ENCODE data around the gene CLDN16.

The CLDN16 gene

GRCh38 chr3:190444006-190444405 lies 56.0 kb downstream of the CLDN16 start:
- no peak for DNase-seq

GRCh38 chr3:190444576-190445145 lies 56.7 kb downstream of the CLDN16 start:
- no peak for DNase-seq

- DNase-seq, result no peak
Observed at GRCh38 chr3:190446573-190447279, 58.8 kb downstream of the CLDN16 start.

GRCh38 chr3:190448256-190448655 lies 60.3 kb downstream of the CLDN16 start:
- DNase-seq, result no peak

GRCh38 chr3:190449801-190450200 lies 61.8 kb downstream of the CLDN16 start, which contains the start of gene TMEM207:
Gene TMEM207, minus strand, starts transcription at chr3:190449901. Its CDS starts 92 bp downstream, at chr3:190449809.
- DNase-seq, result no peak

GRCh38 chr3:190455828-190456227 lies 67.9 kb downstream of the CLDN16 start:
- no peak for DNase-seq

GRCh38 chr3:190456770-190457169 lies 68.8 kb downstream of the CLDN16 start:
- no peak for DNase-seq

- DNase-seq, result no peak
Observed at GRCh38 chr3:190458040-190458439, 70.1 kb downstream of the CLDN16 start.

All from DMS53 (cell line).